Amniotic epithelial cell (primary cell): ENCODE data around the gene TES.
"Not testable (repeated sequence)": the region's sequence is repeated elsewhere in the genome, so short reads cannot be mapped to it uniquely, and the experiment has no call there.

Source experiments
- DNase-seq: peaks from one replicate; pipeline ENCODE4 v3.0.0-alpha.2; 2010; ENCODE audit warnings: low read depth

TES gene

DNA sequence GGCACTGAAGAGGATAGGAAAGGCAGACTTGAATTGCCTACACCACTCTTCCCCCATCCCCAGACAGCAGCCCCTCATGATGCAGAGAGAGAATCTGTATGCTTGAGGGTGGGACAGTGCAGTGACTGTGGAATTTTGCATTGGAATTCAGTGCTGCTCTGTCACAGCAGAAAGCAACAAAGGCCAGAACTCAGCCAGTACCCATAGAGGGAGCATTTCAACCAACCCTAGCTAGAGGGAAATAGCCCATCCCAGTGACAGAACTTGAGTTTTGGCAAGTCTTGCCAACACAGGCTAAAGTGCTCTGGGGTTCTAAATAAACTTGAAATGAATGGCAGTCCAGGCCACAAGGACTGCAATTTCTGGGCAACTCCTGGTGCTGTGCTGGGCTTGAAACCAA, 80.4 kb downstream of the TES start:
- no peak for DNase-seq

DNA sequence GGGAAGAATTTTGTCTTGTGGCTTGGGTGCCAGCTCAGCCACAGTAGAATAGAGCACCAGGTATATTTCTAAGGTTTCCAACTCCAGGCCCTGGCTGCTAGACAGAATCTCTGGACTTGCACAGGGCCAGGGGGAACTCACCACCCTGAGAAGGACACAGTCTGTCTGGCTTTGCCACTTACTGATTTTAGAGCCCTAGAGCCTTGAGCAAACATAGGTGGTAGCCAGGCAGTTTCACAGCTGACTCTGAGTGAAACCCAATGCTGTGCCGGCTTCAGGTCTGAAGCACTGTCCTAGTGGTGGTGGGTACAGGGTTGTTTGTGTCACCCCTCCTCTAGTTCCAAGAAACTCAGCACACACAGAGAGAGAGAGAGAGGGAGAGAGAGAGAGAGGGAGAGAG, 81.6 kb downstream of the TES start:
- no peak for DNase-seq

DNA sequence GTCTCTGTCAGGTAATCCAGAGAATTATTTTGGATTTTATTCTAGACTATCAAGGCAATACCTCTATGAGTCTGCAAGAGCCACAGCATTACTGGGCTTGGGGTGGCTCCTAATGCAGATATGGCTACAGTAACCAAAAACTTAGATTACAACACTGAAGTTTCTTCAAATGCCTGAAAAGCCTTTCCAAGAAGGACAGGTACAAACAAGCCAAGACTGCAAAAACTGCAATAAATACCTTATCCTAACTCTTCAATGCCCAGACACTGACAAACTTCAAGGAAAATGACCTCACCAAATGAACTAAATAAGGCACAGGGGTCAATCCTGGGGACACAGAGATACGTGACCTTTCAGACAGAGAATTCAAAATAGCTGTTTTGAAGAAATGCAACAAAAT, 82.0 kb downstream of the TES start:
- DNase-seq, result no peak

DNA sequence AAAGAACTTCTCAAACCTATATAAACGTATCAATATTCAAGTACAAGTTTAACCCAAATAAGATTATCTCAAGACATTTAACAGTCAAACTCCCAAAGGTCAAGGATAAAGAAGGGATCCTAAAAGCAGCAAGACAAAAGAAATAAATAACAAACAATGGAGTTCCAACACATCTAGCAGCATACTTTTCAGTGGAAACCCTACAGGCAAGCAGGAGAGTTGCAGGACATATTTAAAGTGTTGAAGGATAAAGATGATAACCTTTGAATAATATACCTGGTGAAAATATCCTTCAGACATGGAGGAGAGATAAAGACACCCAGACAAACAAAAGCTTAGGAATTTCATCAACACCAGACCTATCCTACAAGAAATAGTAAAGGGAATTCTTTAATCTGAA, 82.8 kb downstream of the TES start:
- DNase-seq, result no peak

DNA sequence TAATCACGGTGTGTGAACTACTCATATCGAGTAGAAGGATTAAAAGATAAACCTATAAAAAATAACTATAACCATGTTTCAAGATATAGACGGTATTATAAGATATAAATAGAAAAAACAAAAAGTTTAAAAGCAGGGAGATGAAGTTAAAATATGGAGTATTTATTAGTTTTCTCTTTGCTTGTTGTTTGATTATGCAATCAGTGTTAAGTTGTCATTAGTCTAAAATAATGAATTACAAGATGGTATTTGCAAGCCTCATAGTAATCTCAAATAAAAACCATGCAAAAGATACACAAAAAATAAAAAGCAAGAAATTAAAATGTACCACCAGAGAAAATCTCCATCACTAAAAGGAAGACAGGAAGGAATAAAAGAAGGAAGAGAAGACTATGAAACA, 83.3 kb downstream of the TES start:
- DNase-seq, result no peak

DNA sequence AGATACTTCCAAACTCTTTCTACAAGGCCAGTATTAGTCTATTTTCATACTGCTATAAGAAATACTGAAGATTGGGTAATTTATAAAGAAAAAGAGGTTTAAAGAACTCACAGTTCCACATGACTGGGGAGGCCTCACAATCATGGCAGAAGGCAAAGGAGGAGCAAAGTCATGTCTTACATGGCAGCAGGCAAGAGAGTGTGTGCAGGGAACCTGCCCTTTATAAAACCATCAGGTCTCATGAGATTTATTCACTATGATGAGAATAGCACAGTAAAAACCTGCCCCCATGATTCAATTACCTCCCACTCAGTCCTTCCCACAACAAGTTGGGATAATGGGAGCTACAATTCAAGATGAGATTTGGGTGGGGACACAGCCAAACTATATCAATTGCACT, 85.6 kb downstream of the TES start:
- DNase-seq, result not testable (repeated sequence)

DNA sequence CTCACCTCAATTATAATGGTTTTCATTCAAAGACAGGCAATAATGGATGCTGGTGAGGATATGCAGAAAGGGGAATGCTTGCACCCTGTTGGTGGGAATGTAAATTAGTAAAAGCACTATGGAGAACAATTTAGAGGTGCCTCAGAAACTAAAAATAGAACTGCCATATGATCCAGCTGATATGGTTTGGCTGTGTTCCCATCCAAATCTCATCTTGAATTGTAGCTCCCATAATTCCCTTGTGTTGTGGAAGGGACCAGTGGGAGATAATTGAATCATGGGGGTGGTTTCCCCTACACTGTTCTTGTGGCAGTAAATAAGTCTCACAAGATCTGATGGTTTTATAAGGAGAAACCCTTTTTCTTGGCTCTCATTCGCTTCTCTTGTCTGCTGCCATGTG, 87.7 kb downstream of the TES start:
- no peak for DNase-seq

DNA sequence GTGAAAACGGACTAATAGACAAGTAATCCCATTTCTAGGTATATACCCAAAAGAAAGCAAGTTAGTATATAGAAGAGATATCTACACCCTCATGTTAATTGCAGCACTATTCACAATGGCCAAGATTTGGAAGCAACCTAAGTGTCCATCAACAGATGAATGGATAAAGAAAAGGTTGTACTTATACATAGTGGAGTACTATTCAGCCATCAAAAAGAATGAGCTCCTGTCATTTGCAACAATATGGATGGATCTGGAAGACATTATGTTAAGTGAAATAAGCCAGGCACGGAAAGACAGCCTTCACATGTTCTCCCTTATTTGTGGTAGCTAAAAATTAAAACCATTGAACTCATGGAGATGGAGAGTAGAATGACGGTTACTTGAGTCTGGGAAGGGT, 88.2 kb downstream of the TES start:
- DNase-seq, result no peak

DNA sequence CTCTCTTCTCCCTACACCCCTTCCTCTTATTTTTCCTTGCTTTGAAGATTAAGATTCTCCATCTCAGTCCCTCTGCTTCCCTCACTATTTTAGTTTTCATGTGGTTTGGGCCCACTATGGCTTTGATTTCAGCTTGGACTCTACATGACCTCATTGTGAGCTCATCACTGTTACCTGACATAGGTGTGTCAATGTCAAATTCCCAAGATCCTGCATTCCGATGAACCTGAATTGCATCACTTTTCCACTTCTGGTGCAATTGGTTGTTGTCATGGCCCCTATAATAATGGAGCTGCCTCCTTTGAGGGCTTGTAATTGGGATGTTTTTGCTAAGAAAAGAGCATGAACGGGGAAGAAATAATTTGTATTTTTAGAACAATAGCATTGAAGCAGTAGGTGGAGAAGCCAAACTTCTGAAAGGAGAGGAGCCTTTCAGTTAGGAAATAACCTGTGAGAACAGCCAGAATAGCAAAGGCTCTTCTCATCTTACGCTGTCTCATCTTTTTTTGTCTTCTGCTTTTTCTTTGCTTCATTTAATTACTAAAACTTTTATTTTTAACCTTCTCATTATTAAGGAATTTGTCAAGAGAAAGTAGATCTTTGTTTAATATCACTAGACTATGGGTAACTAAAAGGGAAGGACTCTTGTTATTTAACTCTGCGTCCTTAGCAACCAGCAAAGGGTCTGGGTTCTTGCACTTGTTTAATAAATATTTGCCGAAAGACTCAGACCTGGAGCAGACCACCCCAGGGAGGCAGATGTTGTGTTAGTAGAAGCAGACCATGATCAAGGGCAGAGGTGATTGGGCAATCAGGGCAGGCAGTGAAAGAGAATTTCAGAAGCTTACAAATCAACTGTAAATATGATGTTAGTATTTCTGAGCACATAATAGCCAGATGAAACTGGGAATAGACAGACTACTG, 95.4 kb downstream of the TES start:
- DNase-seq, result peak; percentile 72

DNA sequence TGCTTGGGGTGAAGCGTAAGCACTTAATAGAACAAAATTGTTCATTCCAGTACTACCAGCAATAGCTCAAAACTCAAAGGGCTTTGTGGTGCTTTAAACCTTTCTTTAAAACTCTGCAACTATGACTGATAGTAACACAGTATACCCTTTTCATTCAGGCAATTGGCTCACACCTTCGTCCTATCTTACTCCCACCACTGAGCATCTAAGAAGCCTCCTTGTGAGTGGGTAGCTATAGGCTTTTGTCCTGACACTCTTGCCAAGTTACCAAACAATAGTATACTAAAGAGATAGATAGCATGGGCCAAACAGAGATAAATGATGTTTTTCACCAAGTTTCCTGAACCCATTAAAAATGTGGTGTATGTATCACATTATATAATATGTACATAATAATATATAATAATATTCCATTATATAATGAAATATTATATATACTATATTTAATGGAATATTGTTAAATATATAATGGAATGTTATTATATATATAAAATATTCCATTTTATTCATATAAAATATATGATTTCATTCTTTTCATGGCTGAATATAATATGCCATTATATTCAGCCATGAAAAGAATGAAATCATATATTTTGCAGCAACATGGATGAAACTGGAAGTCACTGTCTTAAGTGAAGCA, 96.2 kb downstream of the TES start:
- no peak for DNase-seq

DNA sequence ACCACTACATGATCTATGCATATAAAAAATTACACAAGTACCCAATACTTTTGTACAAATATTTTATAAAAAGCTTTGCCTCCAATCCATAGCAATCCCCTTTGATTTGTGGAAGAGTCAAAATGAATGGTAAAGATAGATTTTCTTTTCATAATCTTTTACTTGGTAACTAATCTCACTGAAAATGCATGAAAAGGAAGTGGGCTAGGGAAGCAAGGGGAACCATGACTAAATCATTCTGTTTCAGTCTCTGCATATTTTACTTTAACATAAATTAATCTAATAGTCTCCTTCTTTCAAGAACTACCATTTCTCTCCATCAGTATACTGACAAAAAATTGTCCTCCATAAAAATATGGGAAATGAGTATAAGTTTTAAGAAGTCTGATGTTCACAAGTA, 96.9 kb downstream of the TES start:
- DNase-seq, result no peak
